ENCODE data around the gene MORC1.

MORC1 gene

DNA sequence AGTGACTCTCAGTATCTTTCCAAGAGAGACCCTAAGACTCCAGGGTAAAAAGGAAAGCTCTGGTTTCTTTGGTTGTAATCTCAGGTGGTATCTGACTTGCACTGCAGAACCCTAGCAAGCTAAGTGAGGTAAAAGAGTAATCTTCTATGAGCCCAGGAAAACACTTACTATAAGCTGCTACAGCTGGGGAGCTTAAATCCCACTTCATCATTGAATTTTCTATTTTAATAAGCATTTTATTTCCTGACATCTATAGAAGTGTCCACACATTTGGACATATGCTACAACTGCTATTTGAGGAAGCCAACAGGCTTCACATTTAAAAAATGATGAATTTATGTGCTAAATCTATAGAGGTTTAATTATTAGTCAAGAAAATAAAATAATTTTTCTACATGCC lies 91.1 kb downstream of the MORC1 start:
- no peak overlapping the region for H3K4me3 Mint-ChIP-seq
- H3K27me3 Mint-ChIP-seq, result peaks cover 3% of the 10 kb centered on the region

DNA sequence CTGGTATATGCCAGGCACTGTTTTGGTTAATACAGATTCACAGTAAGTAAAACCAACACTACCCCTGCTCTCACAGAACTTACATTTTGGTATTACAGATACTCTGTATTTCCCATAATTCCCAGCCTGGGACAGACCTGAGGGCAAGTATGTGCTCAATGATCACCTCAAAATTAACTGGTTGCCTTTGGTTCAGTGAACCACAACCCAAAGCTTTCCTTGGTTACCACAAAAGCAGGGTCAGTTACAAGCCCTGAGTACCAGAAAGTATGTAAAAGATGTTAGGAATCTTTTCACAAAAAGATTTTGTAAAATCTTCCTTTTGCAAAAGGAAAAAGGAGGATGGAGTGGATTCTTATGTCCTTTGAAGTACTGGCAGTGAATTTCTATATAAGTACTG lies 92.0 kb downstream of the MORC1 start:
- H3K9me3 Mint-ChIP-seq, result no peaks in the 10 kb centered on the region
- DNase-seq, result no peak
- H3K27ac Mint-ChIP-seq, result no peak overlapping the region
- no peaks in the 10 kb centered on the region for H3K4me1 Mint-ChIP-seq (ENCODE audit: low read depth)
- H3K27me3 Mint-ChIP-seq, result peaks cover 3% of the 10 kb centered on the region
- H3K4me3 Mint-ChIP-seq, result no peak overlapping the region
- H3K36me3 Mint-ChIP-seq (ENCODE audit: low read depth), result no peaks in the 10 kb centered on the region

More for the DNA sequence above, 91.1 kb downstream of the MORC1 start:
- Mint-ChIP-seq H3K9me3 (no peaks in the 10 kb centered on the region), H3K4me1 (ENCODE audit: low read depth) (no peaks in the 10 kb centered on the region), H3K27ac (no peak overlapping the region), H3K36me3 (ENCODE audit: low read depth) (no peaks in the 10 kb centered on the region)
- no peak for DNase-seq

DNA sequence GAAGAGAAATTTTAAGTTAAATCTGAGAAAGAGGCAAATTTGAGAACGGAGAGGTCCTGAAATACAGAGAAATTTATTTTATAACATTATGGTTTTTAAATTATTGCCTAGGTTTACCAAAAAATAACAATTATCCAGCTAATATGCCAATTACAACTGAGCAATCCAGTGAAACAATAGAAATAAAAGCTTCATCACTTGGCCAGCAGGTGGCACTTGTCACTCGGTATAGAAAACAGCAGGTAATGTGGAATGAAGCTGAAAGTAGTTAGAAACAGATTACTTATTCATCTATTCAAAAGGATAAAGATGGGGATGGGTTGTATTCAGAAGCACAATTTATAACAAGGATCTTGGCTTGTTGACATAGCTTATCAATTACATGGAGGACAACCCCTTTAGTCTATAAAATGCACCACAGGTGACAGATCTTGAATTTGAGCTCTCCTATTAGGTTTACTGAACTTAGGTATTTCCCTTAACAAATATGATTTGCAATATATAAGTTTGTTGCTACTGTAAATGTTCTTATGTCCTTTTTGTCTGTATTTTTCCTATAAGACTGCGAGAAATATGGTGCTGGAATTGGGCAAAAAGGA lies 94.2 kb downstream of the MORC1 start:
- no peaks in the 10 kb centered on the region for H3K4me1 Mint-ChIP-seq (ENCODE audit: low read depth)
- DNase-seq, result no peak

DNA sequence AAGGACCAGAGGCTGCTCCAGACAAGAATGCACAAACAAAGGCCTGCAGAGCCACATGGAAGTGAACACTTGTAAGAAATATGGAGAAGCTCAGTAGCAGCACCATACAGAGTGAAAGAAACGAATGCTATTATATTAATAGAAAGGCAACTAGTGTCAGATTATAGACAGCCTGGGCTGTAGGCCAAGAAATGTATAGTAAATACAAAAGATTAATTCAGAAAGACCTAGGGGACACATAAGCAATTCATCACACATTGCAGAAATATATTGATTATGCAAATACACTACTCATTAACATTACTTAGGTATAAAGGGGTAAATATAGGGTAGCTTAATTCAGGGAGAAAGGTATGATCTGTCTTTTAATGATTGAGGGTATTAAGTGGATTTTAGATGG lies 94.8 kb downstream of the MORC1 start:
- DNase-seq, result no peak
- no peaks in the 10 kb centered on the region for H3K36me3 Mint-ChIP-seq (ENCODE audit: low read depth)
- H3K4me1 Mint-ChIP-seq (ENCODE audit: low read depth), result no peaks in the 10 kb centered on the region
- no peaks in the 10 kb centered on the region for H3K9me3 Mint-ChIP-seq
- H3K27me3 Mint-ChIP-seq, result no peaks in the 10 kb centered on the region
- no peak overlapping the region for H3K27ac Mint-ChIP-seq
- no peak overlapping the region for H3K4me3 Mint-ChIP-seq

More for the DNA sequence above, 94.2 kb downstream of the MORC1 start:
- H3K4me3 Mint-ChIP-seq, result no peak overlapping the region
- H3K27ac Mint-ChIP-seq, result no peak overlapping the region
- no peaks in the 10 kb centered on the region for H3K9me3 Mint-ChIP-seq
- no peaks in the 10 kb centered on the region for H3K36me3 Mint-ChIP-seq (ENCODE audit: low read depth)
- peaks cover 2% of the 10 kb centered on the region for H3K27me3 Mint-ChIP-seq

DNA sequence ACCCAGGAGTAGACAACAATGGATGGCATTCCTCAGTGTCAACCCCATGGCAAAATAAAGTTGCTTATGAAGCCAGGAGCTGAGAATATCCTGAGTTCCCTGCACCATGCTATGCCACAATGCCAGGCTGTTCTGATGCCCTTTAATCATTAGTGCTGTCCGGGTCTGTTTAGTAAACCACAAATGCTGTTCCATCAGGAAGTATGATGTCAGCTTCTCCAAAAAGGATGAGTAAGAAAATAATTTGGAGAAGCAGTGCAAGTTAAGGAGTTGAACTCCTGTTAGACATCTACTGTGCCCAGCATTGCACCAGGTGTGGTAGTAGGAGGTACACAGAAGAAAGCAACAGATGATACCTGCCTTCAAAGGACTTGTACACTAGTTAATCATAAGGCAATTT lies 96.4 kb downstream of the MORC1 start:
- Mint-ChIP-seq H3K27ac (no peak overlapping the region), H3K36me3 (ENCODE audit: low read depth) (no peaks in the 10 kb centered on the region), H3K4me1 (ENCODE audit: low read depth) (no peaks in the 10 kb centered on the region), H3K4me3 (no peak overlapping the region), H3K27me3 (peaks cover 3% of the 10 kb centered on the region), H3K9me3 (no peaks in the 10 kb centered on the region)
- no peak for DNase-seq

DNA sequence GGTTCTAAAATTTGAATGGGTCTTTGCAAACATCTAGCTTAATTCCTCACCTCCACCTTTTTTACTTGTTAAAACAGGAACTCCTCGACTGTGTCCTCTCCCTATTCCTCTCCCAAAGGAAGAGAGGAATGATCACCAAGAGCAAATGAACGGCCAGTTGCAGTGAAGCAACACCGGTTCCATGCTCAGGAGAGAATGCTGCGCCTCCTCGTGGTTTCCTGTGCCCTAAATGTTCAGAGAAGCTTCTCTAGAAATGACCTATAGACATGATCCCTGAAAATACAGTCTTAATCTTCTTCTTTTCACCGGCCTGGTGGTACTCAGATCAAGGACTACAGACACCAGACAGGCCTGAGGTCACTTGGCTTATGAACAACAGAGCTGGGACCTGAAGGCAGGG lies 99.1 kb downstream of the MORC1 start:
- Mint-ChIP-seq H3K27ac (no peak overlapping the region), H3K4me1 (ENCODE audit: low read depth) (no peaks in the 10 kb centered on the region), H3K4me3 (no peak overlapping the region), H3K36me3 (ENCODE audit: low read depth) (no peaks in the 10 kb centered on the region), H3K9me3 (no peaks in the 10 kb centered on the region), H3K27me3 (peaks cover 11% of the 10 kb centered on the region)
- no peak for DNase-seq

DNA sequence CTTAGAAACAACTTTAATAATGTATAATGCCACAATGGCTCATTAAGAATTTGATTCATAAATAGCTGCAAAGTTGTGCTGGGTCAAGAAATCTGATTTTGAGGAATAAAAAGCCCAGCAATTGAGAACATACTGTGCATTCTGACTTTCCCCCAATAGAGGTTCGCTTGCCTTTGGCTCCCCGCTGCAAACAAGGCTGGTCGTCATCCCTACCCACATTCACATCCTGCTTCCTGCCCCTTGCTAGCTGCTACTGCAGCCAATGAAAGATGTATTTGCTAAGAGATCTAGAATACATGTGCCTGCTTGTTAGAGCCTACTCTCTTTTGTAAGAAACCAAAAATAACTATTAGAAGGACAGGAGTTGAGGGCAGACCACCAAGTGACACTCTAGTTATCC lies 112.5 kb downstream of the MORC1 start:
- H3K4me1 Mint-ChIP-seq (ENCODE audit: low read depth), result no peaks in the 10 kb centered on the region
- no peaks in the 10 kb centered on the region for H3K36me3 Mint-ChIP-seq (ENCODE audit: low read depth)
- no peak overlapping the region for H3K4me3 Mint-ChIP-seq
- no peak for DNase-seq
- H3K9me3 Mint-ChIP-seq, result no peaks in the 10 kb centered on the region
- H3K27ac Mint-ChIP-seq, result no peak overlapping the region
- peaks cover 2% of the 10 kb centered on the region for H3K27me3 Mint-ChIP-seq

DNA sequence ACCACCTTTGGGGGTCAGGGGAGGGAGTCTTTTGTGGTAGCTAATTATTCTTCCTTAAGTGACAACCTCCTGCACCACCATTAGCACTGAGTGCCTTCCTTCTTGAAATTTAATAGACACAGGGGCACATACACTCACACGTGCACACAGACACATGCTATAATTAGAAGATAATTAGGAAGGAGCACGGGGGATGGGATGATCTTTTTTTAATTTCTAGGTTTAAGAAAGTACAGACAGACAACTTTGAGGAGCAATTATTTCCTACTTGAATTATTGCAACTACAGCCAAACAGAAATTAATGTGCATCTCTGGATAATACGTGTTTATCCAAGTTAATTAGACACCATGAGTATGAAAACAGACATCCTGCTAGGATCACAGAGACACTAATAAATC lies 119.5 kb downstream of the MORC1 start:
- peaks cover 23% of the 10 kb centered on the region for H3K27me3 Mint-ChIP-seq
- H3K27ac Mint-ChIP-seq, result no peak overlapping the region
- no peaks in the 10 kb centered on the region for H3K36me3 Mint-ChIP-seq (ENCODE audit: low read depth)
- H3K4me3 Mint-ChIP-seq, result no peak overlapping the region
- H3K4me1 Mint-ChIP-seq (ENCODE audit: low read depth), result no peaks in the 10 kb centered on the region
- DNase-seq, result no peak
- H3K9me3 Mint-ChIP-seq, result no peaks in the 10 kb centered on the region

DNA sequence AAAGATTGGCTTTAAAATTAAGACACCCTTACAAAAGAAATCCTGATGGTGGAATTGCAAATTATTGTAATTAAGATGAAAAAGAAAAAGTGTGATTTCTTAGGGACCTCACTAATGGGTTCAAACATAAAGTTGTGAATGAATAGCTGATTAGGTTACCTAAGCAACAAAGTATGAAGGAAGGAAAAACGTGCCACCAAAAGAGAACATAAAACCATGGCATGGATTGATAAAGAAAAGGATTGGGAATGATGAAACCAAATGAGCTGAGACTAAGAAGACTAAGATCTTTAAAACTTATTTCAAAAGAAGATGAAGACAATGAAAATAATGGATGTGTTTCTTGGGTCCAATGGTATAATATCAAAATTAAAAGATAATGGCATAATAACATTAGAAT lies 132.1 kb downstream of the MORC1 start:
- H3K4me3 Mint-ChIP-seq, result no peak overlapping the region
- peaks cover 34% of the 10 kb centered on the region for H3K27me3 Mint-ChIP-seq
- no peaks in the 10 kb centered on the region for H3K36me3 Mint-ChIP-seq (ENCODE audit: low read depth)
- no peak overlapping the region for H3K27ac Mint-ChIP-seq
- DNase-seq, result no peak
- no peaks in the 10 kb centered on the region for H3K9me3 Mint-ChIP-seq
- no peaks in the 10 kb centered on the region for H3K4me1 Mint-ChIP-seq (ENCODE audit: low read depth)

DNA sequence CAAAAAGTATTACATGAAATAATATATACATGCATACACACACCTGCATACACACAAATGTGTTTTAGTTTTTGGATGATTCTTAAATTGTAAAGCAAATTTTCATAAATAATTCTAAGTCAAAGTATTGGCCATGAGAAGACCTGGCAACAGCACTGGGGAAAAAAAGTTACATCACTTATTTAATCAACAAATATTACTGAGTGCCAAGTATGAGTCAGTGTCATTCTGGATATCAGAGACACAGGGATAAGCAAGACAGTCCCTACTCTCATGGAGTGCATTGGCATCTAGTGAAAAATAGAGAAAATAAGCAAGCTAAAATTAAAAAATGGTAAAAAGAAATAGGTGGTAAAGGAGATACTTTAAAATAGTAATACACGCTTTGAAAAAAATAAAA lies 134.9 kb downstream of the MORC1 start:
- Mint-ChIP-seq H3K9me3 (no peaks in the 10 kb centered on the region), H3K4me3 (no peak overlapping the region), H3K4me1 (ENCODE audit: low read depth) (no peaks in the 10 kb centered on the region), H3K27me3 (peaks cover 30% of the 10 kb centered on the region), H3K36me3 (ENCODE audit: low read depth) (no peaks in the 10 kb centered on the region), H3K27ac (no peak overlapping the region)
- DNase-seq, result no peak

DNA sequence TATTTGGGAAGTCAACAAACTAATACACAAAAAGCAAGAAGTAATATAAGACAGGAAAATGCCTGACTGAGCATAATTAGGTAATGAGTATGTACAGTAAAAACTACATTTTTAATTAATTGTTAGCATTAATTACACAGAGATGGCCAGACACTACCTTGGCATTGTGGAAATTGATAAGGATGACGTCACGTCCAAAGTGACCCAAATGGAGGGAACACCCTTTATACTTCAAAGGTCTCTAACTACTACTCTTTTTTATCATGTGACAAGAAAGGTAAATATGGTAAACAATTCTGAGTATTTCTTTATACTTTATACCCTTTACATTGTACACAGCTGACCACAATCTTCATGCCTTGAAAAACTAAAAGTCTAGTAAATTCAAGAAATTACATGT lies 141.9 kb downstream of the MORC1 start:
- Mint-ChIP-seq H3K4me3 (no peak overlapping the region), H3K27ac (no peak overlapping the region), H3K4me1 (ENCODE audit: low read depth) (peaks cover 3% of the 10 kb centered on the region), H3K27me3 (peaks cover 3% of the 10 kb centered on the region), H3K9me3 (no peaks in the 10 kb centered on the region), H3K36me3 (ENCODE audit: low read depth) (no peaks in the 10 kb centered on the region)
- no peak for DNase-seq

DNA sequence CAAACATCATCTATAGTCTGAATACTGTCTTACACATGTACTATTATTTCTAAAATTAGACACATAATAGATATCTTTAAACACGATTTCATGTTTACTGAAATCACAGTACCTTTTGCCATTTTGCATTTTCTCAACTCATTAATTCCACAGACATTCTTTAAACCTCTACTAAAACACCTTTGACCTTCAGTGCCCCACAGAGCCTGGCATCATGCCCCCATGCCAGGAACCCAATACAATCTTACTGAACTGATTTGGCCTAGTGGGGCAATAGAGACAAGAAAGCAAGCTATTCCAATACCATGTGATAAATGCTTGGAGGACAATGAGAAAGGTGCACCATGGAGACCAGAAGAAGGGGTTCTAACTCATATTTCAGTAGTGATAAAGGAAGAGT lies 144.9 kb downstream of the MORC1 start:
- no peaks in the 10 kb centered on the region for H3K27me3 Mint-ChIP-seq
- no peak for DNase-seq
- no peak overlapping the region for H3K4me3 Mint-ChIP-seq
- no peaks in the 10 kb centered on the region for H3K36me3 Mint-ChIP-seq (ENCODE audit: low read depth)
- peaks cover 3% of the 10 kb centered on the region for H3K4me1 Mint-ChIP-seq (ENCODE audit: low read depth)
- H3K9me3 Mint-ChIP-seq, result no peaks in the 10 kb centered on the region
- no peak overlapping the region for H3K27ac Mint-ChIP-seq

DNA sequence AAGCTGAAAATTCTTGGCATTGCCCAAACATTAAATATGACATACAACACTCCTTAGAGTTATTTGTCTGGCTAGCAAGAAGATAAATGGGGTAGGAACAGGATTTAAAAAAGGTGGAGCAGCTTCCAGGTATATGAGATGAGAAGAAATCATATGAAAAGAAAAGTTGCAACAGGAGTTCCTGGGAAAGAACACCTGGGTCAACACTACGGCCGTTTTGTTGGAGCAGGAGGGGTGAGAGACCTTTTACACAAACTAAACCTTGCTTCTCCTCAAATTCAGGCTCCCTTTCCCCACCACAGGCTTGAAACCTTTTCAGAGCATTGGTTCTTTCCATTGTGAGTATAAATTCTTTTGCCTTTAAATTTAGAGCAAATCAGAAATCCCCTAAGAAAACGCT lies 145.5 kb downstream of the MORC1 start:
- Mint-ChIP-seq H3K4me1 (ENCODE audit: low read depth) (peaks cover 3% of the 10 kb centered on the region), H3K27me3 (no peaks in the 10 kb centered on the region), H3K9me3 (no peaks in the 10 kb centered on the region), H3K27ac (no peak overlapping the region), H3K36me3 (ENCODE audit: low read depth) (no peaks in the 10 kb centered on the region), H3K4me3 (no peak overlapping the region)
- DNase-seq, result no peak

DNA sequence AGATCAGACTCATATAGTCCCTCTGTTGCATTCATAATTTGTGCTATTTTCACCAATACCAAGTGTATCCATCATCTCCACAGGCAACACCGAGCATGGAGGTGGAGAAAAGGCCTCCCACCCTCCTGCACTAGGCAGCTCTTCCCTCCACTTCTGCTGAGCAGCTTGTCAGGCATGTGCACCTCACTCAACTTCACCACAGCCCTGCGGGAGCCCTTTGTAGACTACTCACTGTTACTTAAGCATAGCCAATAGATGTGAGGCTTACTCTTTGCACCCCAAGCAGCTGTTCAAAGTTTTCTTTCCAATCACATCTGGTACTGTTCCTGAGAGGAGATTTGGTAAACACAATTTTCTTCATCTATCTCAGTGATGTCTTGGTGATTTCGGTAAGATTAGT lies 147.4 kb downstream of the MORC1 start:
- no peaks in the 10 kb centered on the region for H3K27me3 Mint-ChIP-seq
- DNase-seq, result no peak
- H3K4me1 Mint-ChIP-seq (ENCODE audit: low read depth), result peaks cover 12% of the 10 kb centered on the region
- no peaks in the 10 kb centered on the region for H3K9me3 Mint-ChIP-seq
- no peak overlapping the region for H3K27ac Mint-ChIP-seq
- H3K36me3 Mint-ChIP-seq (ENCODE audit: low read depth), result no peaks in the 10 kb centered on the region
- H3K4me3 Mint-ChIP-seq, result no peak overlapping the region

DNA sequence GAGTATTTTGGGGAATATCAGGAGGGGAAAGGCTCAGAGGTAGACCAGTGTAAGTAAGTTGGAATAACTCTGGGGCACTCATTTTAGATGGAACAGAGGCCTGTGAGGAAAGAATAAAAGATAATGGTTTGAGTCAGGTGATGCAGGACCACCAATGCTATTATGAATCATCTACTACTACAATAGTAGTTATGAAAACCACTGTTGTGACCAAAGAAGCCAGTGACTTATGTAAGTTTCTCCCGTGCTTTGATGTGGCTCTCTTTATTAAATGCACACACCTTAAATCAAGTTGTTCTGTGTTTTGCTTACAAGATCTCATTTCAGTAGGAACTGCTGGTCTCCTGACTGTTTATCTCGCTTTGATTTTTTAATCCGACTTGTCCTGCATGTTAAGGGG lies 151.2 kb downstream of the MORC1 start:
- Mint-ChIP-seq H3K27ac (no peak overlapping the region), H3K36me3 (ENCODE audit: low read depth) (no peaks in the 10 kb centered on the region), H3K4me1 (ENCODE audit: low read depth) (peaks cover 16% of the 10 kb centered on the region), H3K9me3 (no peaks in the 10 kb centered on the region), H3K4me3 (no peak overlapping the region), H3K27me3 (no peaks in the 10 kb centered on the region)
- no peak for DNase-seq

DNA sequence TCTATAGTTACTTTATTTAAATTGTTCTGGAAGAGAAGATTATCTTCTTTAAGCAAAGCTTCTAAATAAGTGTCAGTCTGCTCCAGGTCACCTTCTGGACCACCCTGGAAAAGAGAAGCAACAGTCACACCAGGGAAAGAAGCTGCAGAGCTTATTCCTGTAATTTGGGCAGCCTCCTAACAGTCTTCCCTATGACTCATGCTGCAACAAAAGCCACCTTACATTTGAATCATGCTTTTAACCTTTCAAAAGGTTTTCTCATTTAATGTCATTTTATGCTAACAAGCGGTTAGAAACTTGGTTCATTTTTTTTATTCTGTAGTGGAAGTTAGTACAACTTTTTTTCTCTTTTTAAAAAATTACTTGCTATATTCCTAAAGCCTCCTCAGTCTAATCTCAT lies 158.9 kb downstream of the MORC1 start:
- DNase-seq, result no peak
- H3K27ac Mint-ChIP-seq, result no peak overlapping the region
- peaks cover 21% of the 10 kb centered on the region for H3K27me3 Mint-ChIP-seq
- H3K36me3 Mint-ChIP-seq (ENCODE audit: low read depth), result no peaks in the 10 kb centered on the region
- no peak overlapping the region for H3K4me3 Mint-ChIP-seq
- no peaks in the 10 kb centered on the region for H3K9me3 Mint-ChIP-seq
- peaks cover 11% of the 10 kb centered on the region for H3K4me1 Mint-ChIP-seq (ENCODE audit: low read depth)

All from activated T-cell treated with anti-CD3 and anti-CD28 coated beads, Interleukin-2, amount 50 U/mL, for 24 hours (primary cell).